ENCODE results near the gene SNRPA. TPM values are rescaled to one million over a fixed set of nuclear protein-coding genes. Genes with fewer than 3 reads are reported as not detected.

SNRPA gene
- polyA plus RNA-seq, 1 donor (not counting 4 experiments of a cell fraction or from before 2014, with no cell fraction given) = 93.4 TPM

- Histone ChIP-seq H3K4me2 (ENCODE audit: control insufficient read depth, extremely low read depth, insufficient read depth, low read depth, low read length) (no peak overlapping the region), H3K79me2 (ENCODE audit: control insufficient read depth, insufficient read depth, low read length) (no peaks in the 10 kb centered on the region), H4K20me1 (ENCODE audit: control insufficient read depth, extremely low read depth, insufficient read depth, low read length) (no peaks in the 10 kb centered on the region), H3K27me3 (ENCODE audit: control insufficient read depth, extremely low read depth, insufficient read depth, low read length) (no peaks in the 10 kb centered on the region), H3K36me3 (ENCODE audit: control insufficient read depth in 2 of 2, extremely low read depth in 1 of 2, insufficient read depth in 2 of 2, low read length in 2 of 2) (peaks cover 23 to 36% of the 10 kb centered on the region in 2 experiments), H3K4me1 (ENCODE audit: control insufficient read depth, extremely low read depth, insufficient read depth, low read length) (peaks cover 2% of the 10 kb centered on the region), H3K9me1 (ENCODE audit: control insufficient read depth, extremely low read depth, insufficient read depth, low read length) (no peaks in the 10 kb centered on the region), H3K9ac (ENCODE audit: control insufficient read depth, extremely low read depth, insufficient read depth, low read length) (no peak overlapping the region), H2AFZ (ENCODE audit: control insufficient read depth, low read length) (no peak overlapping the region), H3K9me3 (ENCODE audit: control insufficient read depth, low read depth, low read length) (no peaks in the 10 kb centered on the region), H3K27ac (ENCODE audit: control insufficient read depth, insufficient read depth, low read length) (no peak overlapping the region), H3K4me3 (ENCODE audit: control insufficient read depth in 2 of 3, extremely low read depth in 1 of 3, insufficient read depth in 2 of 3, low read depth in 1 of 3, low read length in 3 of 3) (no peak overlapping the region)
- no peak for FAIRE-seq
- dilution Hi-C loops (cut with MboI; ENCODE audit: extremely low pct_ligation_motif_present, low sequenced_read_pairs) = no loop called here
- TF ChIP-seq CTCF (optimal IDR thresholded peaks at IDR 0.05 in 1 of 3, IDR thresholded peaks at IDR 0.05 in 1 of 3, conservative IDR thresholded peaks at IDR 0.05 in 1 of 3; ENCODE audit: extremely low read depth in 1 of 3, insufficient read depth in 2 of 3, low read length in 3 of 3) (no peak), EZH2 (IDR thresholded peaks at IDR 0.05; ENCODE audit: low read length) (no peak)
- no peak for DNase-seq (ENCODE audit: low read depth, low spot score)
Observed at GRCh38 chr19:40740747-40741146, 10.3 kb upstream of the SNRPA start.

GRCh38 chr19:40741527-40742390, 9.2 kb upstream of the SNRPA start:
- no peaks in the 10 kb centered on the region for H3K79me2 ChIP-seq (ENCODE audit: control insufficient read depth, insufficient read depth, low read length)
- no peaks in the 10 kb centered on the region for H3K9me1 ChIP-seq (ENCODE audit: control insufficient read depth, extremely low read depth, insufficient read depth, low read length)
- no peak overlapping the region for H3K9ac ChIP-seq (ENCODE audit: control insufficient read depth, extremely low read depth, insufficient read depth, low read length)
- no peak for DNase-seq (ENCODE audit: low read depth, low spot score)
- no peak overlapping the region for H2AFZ ChIP-seq (ENCODE audit: control insufficient read depth, low read length)
- H3K4me2 ChIP-seq (ENCODE audit: control insufficient read depth, extremely low read depth, insufficient read depth, low read depth, low read length) = no peak overlapping the region
- FAIRE-seq = no peak
- H4K20me1 ChIP-seq (ENCODE audit: control insufficient read depth, extremely low read depth, insufficient read depth, low read length) = no peaks in the 10 kb centered on the region
- no peak overlapping the region for H3K27ac ChIP-seq (ENCODE audit: control insufficient read depth, insufficient read depth, low read length)
- dilution Hi-C loops (cut with MboI; ENCODE audit: extremely low pct_ligation_motif_present, low sequenced_read_pairs) = no loop called here
- H3K27me3 ChIP-seq (ENCODE audit: control insufficient read depth, extremely low read depth, insufficient read depth, low read length) = no peaks in the 10 kb centered on the region
- no peak overlapping the region for H3K4me3 ChIP-seq (ENCODE audit: control insufficient read depth in 2 of 3, extremely low read depth in 1 of 3, insufficient read depth in 2 of 3, low read depth in 1 of 3, low read length in 3 of 3)
- peaks cover 19 to 34% of the 10 kb centered on the region in 2 experiments for H3K36me3 ChIP-seq (ENCODE audit: control insufficient read depth in 2 of 2, extremely low read depth in 1 of 2, insufficient read depth in 2 of 2, low read length in 2 of 2)
- TF ChIP-seq EZH2 (IDR thresholded peaks at IDR 0.05; ENCODE audit: low read length) (no peak), CTCF (optimal IDR thresholded peaks at IDR 0.05 in 1 of 3, IDR thresholded peaks at IDR 0.05 in 1 of 3, conservative IDR thresholded peaks at IDR 0.05 in 1 of 3; ENCODE audit: extremely low read depth in 1 of 3, insufficient read depth in 2 of 3, low read length in 3 of 3) (no peak)
- peaks cover 2% of the 10 kb centered on the region for H3K4me1 ChIP-seq (ENCODE audit: control insufficient read depth, extremely low read depth, insufficient read depth, low read length)
- H3K9me3 ChIP-seq (ENCODE audit: control insufficient read depth, low read depth, low read length) = no peaks in the 10 kb centered on the region

All from keratinocyte (primary cell).